NCI-H187 treated with DMSO at 0.1 percent for 48 hours (cell line): ENCODE data around the gene RTP3.
"Not testable (repeated sequence)": the region's sequence is repeated elsewhere in the genome, so short reads cannot be mapped to it uniquely, and the experiment has no call there.

Experiments used
- DNase-seq: peaks from one replicate; lab custom pipeline; 2025; lab: John Stamatoyannopoulos, UW

Gene RTP3

DNA sequence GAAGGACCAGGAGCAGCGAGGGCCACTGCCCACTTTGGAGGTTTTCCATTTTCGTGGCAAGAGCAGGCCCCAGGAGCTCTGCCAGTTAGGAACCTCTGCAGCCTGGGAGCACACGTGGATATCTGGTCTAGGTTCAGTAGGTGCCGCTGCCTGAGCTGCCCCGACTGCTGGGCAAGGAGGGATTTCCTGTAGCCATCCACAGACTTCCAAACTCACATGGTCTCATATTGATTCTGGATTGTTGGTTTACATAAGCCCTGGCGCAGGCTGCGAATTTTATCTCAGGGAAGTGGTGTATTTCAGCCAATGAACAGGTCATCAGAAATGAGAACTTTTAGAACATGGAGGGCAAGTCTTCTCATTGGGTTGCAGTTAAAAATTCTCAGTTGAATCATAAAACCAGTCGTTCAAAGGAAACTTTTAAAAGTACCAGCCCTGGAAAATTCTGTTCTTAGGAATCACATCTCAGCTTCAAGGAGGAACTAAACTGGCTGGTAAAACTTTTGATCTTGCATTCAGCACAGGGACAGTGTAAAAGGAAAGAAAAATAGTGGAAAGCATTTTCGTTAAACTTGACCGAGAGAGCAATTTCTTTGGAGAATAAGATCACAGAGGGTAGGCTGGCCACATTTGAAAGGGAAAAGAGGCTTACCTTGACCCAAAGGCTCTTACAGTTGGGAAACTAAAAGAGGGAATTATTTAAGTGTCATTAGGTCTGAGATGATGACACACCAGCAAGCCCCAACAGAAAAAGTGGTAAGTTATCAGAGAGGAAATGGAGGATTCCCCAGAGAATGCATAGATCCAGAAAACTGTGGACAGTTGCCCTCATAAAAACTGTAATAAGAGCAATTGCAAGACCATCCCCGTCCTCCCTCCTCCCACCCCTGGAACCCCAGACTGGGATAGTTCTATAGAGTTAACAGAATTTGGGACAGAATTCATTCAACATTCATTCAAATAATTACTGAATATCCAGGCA is 6.4 kb upstream of the RTP3 start:
- DNase-seq = no peak

DNA sequence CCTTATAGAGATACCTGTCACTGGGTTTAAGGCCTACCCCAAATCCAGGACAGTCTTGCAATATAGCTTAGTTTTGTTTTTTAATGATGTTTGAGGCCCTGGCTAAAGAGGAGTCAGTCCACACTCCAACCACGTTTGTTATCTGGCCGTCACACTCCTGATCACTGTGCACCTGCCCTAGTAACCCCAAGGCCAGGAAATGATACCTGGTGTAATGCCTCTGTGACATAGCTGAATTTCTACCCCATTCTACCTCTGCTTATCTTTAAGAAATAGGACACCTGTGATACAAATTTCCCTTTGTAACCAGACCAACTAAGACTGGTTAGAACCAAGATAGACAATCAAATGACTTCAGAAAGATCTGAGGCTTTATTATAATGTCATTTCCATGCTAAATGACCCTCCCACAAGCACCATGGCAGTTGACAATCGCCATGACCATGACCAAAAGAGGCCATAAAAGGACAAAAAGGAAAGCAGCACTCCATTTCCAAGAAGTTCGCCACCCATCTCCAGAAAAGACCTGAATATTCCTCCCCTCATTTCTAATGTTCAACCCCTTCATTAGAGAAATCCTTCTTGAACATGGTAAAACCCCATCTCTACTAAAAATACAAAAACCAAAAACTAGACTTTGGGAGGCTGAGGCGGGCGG is 4.8 kb upstream of the RTP3 start:
- no peak for DNase-seq

DNA sequence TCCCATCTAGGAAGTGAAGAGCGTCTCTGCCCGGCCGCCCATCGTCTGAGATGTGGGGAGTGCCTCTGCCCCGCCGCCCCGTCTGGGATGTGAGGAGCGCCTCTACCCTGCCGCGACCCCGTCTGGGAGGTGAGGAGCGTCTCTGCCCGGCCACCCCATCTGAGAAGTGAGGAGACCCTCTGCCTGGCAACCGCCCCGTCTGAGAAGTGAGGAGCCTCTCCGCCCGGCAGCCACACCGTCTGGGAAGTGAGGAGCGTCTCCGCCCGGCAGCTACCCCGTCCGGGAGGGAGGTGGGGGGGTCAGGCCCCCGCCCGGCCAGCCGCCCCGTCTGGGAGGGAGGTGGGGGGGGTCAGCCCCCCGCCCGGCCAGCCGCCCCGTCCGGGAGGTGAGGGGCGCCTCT is 3.3 kb upstream of the RTP3 start:
- DNase-seq = not testable (repeated sequence)

DNA sequence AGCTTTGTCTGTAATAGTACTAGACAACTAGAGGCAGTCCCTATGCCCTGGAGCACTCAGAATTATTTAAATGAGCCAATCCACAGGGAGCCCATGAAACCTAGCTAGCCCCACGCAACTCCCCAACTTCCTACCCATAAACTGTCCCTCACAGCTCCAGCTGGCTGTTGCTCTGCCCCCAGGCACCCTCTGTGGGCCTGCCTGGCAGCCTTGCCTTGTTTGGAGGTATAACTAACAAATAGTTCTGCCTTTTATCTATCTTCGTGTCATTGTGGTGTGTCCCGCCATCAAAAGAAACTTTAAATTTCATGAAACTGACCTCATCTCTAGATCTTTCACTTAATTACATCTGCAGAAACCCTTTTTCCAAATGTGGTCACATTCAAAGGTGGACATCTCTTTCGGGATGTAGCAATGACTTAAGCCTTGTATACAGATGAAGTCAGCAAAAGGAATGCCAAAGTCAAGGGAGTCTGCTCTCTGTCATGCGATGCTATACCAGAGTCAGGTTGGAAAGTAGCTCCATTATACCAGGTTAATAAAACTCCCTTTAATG is 1.8 kb upstream of the RTP3 start:
- no peak for DNase-seq

DNA sequence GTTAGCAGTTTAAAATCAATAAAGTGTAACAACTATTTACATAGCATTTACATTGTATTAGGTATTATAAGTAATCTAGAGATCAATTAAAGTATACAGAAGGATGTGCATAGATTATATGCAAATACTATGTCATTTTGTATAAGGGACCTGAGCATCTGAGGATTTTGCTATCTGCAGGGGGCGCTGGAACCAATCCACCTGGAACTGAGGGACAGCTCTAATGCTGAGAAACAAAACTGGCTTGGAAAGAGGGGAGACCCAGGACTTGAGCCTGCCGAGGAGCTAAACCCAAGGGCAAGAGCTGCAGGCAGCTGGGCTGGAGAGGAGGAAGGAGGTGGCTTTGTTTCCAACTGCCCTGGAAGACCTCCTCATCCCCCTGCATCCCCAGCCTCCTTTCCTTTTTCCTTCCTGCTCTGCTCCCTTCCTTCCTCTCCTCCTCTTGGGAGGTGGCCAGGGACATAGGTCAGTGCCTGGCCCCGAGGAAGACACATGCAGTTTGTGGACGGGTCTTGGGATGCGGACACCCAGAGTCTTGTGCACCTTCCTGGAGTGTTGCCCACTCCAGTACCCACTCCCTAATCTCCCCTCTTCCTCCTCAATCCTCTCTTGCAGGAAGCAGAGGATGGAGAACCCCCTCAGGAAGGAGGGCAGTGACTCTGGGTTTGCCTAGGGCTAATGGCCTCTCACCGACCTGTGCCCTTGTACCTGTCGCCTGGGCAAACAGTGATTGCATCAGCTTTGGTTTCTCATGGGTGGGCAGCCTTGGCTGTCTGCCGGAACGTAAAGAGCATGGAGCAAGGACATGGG is 825 bp upstream of the RTP3 start:
- no peak for DNase-seq

DNA sequence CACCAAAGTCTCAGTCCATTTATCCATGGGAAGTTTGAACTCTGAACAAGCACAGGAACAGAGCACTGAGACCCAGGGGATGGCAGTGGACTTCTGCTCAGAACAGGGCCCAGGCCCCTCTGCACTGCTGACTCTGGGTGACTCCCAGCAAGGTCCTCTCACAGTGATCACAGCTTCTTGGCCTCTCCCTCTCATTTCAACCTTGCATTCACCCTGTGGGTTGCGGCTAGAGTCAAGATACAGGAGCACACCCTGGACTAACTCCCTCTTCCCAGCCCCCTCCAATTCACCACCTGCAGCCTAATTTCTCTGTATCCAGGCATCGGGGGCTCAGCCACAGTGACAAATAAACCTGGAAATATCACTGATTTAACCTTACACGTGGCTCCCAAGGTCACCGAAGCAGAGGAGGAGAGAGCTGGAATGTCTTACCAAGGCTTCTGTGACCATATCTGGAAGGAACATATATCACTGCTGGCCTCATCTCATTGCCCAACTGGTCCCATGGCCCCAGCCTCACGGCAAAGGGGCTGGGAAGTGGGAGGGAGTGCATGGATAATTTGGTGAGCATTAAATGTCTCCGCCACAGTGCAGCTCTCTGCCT is 1.2 kb downstream of the RTP3 start:
- no peak for DNase-seq

DNA sequence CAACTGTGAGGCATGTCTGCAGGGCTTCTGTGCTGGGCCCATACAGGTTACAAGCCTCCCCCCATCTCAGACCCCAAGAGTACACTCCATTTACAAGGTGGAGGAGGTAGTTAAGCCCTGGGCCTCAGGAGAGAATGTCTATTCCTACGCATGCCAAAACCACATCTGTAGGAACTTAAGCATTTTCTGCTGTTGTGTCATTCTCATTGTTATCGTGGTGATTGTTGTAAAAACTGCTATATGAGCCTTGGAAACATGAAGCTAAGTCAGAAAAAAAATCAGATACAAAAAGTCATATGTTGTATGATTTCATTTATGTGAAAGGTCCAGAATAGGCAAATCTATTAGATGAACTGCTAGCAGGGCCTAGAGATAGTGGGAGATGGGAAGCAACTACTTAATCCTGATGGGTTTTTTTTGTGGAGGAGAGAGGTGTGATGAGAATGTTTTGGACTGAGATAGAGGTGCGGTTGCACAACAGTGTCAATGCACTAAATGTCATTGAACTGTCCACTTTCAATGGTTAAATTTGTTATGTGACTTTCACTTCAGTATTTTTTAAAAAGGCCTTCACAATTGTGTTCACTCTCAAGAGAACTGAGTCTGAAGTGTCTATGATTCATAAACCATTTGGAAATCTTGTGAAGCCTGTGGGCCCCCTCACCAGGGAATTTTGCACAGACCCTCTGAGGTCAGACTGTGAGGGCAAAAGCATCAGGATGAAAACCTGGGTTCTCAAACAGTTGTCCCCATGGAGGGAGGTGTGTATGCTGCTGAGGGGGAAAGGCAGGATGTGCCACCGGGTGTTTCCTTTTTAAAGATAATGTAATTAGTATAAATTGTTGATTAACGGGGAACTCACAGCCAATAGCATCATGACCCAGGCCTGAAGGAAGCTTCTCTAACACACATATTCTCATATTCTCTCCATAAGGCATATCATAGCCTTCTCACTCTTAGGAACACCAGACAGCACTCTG is 3.2 kb downstream of the RTP3 start:
- no peak for DNase-seq

DNA sequence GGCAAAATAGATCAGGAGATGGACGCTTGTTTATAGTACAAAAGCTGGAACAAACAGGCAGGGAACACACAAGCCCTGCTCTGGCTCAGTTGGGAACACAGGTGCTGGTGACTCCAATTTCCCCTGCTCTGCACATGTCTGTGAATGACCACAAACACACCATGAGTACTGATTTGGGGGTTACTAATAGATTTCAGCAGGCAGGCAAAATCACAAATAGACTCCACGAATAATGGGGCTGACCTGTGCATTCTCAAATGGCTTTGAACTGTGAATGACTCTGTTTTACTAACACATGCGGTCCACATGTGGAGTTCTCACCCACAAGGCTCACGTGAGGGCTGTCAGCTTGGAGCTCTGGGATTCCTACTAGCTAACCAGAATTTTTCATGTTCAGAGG is 3.9 kb downstream of the RTP3 start:
- DNase-seq = no peak

DNA sequence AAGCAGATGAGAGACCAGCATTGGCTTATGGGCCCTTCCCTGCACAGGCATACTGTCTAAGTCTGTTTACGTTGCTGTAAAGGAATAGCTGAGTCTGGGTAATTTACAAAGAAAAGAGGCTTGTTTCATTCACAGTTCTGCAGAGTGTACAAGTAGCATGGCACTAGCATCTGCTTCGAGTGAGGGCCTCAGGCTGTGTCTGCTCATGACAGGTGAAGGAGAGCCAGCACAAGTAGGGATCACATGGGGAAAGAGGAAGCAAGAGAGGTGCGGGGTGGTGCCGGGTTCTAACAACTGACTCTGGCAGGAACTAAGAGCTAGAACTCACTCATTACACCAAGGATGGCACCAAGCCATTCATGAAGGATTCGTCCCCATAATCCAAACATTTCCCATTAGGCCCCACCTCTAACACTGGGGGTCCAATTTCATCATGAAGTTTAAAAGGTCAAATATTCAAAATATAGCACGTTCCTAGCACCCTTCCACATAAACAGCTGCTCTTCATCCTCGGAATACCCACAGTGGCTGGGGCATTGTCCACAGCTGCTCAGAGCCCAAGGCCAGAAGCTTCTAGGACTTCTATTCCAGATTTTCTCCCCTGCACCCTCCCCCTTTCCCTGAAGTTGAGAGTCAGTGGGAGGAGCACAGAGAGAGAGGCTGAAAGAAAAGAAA is 5.6 kb downstream of the RTP3 start:
- no peak for DNase-seq

DNA sequence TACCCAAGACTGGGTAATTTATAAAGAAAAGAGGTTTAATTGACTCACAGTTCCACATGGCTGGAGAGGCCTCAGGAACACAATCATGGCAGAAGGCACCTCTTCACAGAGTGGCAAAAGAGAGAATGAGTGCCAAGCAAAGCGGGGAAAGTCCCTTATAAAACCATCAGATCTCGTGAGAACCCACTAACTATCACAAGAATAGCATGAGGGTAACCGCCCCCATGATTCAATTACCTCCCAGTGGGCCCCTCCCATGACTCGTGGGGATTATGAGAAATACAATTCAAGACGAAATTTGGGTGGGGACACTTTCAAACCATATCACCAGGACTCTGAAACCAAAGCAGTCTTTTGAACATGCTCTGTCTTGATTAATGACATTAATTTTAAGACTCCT is 7.0 kb downstream of the RTP3 start:
- DNase-seq = no peak

DNA sequence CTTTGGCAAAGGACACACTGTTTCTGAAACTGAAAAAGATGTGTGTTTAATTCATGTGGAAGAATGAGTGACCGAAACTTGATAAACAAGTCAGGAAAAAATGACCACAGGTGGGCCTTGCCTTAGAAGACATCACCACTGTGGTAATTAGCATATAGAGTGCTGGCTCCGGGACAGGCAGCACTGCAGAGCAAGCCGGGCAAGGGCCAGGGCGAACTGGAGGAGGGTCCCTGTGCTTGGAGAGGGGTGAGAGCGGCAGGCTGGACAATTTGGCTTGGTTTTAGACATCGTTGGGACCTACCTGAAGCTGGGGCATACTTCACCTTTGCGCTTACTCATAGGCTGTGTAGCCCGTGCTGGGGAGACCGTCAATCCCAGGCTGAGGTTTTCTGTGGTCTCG is 8.2 kb downstream of the RTP3 start:
- no peak for DNase-seq

DNA sequence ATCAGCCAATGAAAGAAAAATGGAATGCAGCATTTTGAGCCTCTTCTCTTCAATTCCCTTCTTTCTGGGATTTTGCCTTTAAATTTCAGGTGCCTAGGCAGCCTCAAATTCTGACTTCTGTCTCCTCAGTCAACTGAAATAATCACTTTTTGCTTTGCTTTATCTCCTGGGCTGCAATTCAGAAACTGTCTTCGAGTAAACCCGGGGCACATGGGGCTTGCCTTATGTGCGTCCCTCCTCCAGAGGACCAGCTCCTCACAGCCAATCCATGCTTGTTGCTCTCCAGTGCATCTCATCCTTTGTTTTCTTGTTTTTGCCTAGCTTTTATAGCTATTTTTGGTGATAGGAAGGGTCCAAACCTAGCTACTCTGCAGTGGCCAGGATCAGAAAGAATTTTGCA is 8.8 kb downstream of the RTP3 start:
- DNase-seq = no peak

DNA sequence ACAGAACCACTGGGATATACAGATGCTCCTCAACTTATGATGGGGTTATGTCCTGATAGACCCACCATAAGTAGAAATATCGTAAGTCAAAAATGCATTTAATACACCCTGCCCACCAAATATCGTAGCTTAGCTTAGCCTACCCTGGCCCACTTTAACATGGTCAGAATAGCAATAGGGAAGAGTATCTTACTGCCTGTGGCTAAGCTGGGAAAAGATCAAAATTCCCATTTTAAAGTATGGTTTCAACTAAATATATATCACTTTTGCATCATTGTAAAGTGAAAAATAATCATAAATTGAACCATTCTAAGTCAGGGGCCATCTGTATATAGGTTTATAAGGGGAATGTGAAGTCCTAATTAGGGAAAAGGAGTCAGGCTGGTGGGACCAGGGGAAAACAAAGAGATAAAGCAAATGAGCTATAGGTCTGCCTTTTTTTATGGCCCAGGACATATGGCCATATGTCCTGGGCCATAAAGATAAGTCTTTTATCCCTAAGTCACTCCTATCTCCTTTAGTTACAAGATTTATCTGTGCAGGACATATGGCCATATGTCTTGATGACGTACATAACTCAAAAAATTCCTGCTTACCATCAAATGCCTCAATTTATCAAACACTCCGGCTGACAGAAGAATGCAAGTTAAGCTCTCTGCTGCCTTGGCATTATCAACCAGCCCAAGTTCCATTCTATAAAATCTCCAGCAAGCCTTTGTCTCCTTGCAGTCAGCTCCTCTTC is 11.2 kb downstream of the RTP3 start:
- DNase-seq = no peak

DNA sequence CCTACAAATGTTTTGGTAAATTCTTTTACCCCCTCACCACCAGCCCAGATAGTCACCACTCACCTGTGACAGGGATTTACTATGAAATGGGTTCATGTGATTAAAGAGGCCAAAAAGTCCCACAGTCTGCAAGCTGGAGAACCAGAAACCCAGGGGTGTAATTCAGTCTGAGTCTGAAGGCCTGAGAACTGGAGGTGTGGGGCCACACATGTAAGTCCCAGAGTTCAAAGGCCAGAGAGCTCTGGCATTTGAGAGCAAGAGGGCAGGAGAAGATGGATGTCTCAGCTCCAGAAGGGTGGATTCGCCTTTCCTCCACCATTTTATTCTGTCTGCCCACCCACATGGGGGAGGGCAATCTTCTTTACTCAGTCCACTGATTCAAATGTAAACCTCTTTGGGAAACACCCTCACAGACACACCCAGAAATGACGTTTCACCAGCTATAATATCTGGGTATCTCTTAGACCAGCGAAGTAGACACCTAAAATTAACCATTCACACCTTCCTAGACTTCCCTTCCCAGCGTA is 11.9 kb downstream of the RTP3 start:
- DNase-seq = no peak

DNA sequence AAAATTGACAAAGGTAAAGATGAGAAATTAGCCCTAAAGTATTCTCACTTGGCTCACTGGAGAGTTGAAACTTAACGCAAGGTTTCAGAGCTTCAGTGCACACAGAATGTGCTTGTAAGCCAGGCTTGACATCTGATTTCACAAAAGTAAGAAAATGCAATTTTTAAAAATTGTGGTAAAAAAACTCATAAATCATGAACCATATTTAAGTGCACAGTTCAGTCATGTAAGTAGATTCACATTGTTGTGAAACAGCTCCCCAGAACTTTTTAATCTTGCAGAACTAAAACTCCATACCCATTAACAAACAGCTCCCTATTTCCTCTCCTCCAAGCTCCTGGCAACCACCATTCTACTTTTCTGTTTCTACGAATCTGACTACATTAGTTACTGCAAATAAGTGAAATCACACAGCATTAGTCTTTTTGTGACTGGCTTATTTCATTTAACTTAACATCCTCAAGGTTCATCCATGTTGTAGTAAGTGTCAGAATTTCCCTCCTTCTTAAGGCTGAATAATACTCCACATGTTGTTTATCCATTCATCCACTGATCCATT is 14.5 kb downstream of the RTP3 start:
- DNase-seq = no peak

DNA sequence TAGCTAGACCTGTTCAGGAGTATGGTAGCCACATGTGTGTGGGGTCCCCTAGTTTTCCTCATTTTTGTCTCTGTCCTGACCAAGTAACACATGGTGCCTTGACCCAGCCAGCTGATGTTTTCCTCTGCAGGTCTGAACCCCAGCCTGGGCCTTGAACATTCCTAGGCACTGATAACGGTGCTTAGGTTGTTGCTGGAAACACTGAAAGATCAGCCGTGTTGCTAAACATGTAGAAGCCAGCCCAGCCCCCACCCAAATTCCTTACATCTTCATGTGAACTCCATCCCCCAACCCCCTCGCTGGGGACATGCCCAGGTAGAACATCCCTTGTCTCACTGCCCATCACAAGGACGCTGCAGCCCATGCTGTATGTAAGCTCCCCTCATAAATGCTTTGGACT is 18.7 kb downstream of the RTP3 start:
- no peak for DNase-seq

DNA sequence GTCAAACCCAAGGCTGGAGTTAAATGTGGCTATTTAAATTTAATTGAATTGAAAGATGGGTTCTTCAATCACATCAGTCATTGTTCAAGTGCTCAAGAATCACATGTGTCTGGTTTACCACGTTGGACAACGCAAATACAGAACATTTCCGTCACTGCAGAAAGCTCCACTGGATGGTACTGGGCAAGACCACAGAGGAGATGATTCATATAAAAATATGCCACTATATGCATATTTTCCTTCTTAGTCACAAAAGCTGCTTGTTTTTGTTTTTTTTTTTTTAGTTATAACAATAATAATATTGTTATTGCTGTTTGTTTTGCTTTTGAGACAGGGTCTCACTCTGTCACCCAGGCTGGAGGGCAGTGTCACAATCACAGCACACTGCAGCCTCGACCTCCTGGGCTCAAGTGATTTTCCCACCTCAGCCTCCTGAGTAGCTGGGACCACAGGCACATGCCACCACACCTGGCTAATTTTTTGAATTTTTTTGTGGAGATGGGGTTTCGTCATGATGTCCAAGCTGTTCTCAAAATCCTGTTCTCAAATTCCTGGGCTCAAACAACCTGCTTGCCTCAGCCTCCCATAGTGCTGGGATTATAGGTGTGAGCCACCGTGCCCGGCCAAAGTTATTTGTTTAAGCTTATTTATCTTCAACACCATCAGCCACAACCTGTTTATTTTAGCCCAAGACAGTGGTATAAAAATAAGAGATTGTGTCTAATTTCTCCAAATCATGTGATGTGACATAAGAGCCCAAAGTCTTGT is 19.4 kb downstream of the RTP3 start:
- DNase-seq = no peak

DNA sequence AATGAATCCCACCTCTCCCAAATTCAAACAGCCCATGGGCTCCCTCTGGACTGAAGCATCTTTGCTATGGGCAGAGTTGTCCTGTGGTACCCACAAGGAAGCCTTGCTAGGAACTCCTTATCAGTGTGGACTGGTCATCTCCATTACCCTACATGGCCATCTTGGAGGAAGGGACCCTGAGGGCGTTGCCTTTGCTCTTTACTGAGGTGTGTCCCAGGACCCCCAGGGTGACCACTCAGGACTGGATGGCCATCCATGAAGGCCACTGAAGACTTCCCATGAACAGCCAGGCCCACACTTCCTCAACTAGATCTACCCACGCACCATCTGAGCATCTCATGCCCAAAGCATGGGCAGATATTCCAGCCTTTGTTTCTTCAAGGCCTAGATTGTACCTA is 20.0 kb downstream of the RTP3 start:
- DNase-seq = no peak
